GM12891 (cell line): Measurements from ENCODE around the gene CTBS.

Source experiments
- PAX5 ChIP-seq: IDR thresholded peaks from 2 replicates; pipeline ENCODE4 v1.6.1; 2011; ENCODE audit warnings: low read length, moderate library complexity, mild to moderate bottlenecking; ENCODE audit not compliant: insufficient read depth, severe bottlenecking
- POLR2A ChIP-seq: IDR thresholded peaks from 2 replicates; pipeline ENCODE4 v1.6.1; 2011; ENCODE audit warnings: low read depth, low read length, control low read depth
- POLR2AphosphoS5 ChIP-seq: IDR thresholded peaks from 2 replicates; pipeline ENCODE4 v1.6.1; 2011; ENCODE audit warnings: low read depth, low read length, control low read depth
- POU2F2 ChIP-seq: IDR thresholded peaks from 2 replicates; pipeline ENCODE4 v1.6.1; 2011; ENCODE audit warnings: low read depth, mild to moderate bottlenecking, control low read depth, low read length, moderate library complexity
- SPI1 ChIP-seq: IDR thresholded peaks from 2 replicates; pipeline ENCODE4 v1.6.1; 2011; ENCODE audit warnings: low read depth, low read length, control low read depth
- TAF1 ChIP-seq: IDR thresholded peaks from 2 replicates; pipeline ENCODE4 v1.6.1; 2011; ENCODE audit warnings: low read depth, low read length, control low read depth

DNA sequence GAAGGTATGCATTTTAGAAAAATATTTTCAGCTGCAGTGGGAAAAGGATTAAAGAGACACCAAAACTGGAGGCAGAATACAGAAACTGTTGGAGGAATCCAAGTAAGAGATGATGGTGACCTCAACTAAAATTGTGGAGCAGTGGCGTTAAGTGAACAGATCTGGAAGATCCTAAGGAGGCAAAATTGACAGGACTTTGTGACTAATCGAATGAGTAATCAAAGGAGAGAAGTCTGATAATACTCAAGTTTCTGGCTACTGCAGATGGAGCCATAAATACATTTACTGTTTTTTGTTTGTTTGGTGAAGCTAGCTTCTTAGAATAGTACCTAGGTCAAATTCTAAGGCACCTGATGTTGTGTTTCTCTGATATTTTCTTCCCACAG, 3.1 kb downstream of the CTBS start:
- TF ChIP-seq POLR2AphosphoS5 (no peak), POLR2A (no peak), TAF1 (no peak), SPI1 (no peak), PAX5 (no peak), POU2F2 (no peak)
